Measurements from ENCODE around the gene FAM193A.
A peak's percentile ranks its signal among the peaks of the same experiment; 100 is the strongest.

FAM193A gene

DNA sequence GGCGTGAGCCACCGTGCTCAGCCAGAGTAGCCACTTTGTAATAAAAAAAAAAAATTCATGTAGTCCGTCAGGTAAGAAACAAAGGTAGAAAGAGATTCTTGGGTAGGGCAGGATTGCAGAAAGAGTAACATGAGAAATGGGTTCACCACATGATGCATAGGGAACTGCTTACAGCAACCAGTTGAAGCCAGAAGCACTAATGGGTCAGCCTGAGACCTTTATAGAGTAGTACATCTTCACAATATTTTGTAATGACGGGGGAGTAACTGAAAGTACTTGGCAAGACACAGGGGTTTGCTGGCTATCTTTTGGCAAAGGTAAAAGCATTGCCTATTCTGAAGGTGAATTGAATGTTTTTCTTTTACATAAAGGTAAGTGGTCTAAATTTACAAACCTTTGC is 29.1 kb downstream of the FAM193A start:
- DNase-seq (ENCODE audit: low spot score), result no peak
- in situ Hi-C loops (cut with MboI; ENCODE audit: low sequenced_read_pairs, unreplicated experiment), result no loop called here
- TF ChIP-seq, protein P1, sequence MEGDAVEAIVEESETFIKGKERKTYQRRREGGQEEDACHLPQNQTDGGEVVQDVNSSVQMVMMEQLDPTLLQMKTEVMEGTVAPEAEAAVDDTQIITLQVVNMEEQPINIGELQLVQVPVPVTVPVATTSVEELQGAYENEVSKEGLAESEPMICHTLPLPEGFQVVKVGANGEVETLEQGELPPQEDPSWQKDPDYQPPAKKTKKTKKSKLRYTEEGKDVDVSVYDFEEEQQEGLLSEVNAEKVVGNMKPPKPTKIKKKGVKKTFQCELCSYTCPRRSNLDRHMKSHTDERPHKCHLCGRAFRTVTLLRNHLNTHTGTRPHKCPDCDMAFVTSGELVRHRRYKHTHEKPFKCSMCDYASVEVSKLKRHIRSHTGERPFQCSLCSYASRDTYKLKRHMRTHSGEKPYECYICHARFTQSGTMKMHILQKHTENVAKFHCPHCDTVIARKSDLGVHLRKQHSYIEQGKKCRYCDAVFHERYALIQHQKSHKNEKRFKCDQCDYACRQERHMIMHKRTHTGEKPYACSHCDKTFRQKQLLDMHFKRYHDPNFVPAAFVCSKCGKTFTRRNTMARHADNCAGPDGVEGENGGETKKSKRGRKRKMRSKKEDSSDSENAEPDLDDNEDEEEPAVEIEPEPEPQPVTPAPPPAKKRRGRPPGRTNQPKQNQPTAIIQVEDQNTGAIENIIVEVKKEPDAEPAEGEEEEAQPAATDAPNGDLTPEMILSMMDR (IDR thresholded peaks at IDR 0.05; ENCODE audit: borderline replicate concordance, control extremely low read depth, extremely low read depth, insufficient read depth, missing control alignments), result no peak

DNA sequence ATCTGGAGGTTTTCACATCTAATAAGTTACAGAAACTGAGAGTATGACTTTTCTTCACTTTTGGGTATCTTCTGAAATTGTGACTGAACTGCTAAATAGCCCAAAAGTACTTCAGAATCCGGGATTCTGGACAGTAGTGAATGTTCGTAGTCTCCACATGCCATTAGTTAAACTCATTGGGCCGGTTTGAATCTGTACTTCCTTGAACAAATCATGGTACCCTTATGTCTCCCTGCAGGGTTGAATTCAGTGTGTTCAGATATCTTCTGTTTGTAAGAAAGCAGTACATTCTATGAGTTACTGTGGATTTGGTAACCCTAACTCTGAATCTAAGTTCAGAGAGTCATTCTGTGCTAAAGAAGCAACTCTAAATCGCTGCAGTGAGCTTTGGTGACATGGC is 33.6 kb downstream of the FAM193A start:
- TF ChIP-seq, protein P1 (IDR thresholded peaks at IDR 0.05; ENCODE audit: borderline replicate concordance, control extremely low read depth, extremely low read depth, insufficient read depth, missing control alignments), result no peak
- no peak for DNase-seq (ENCODE audit: low spot score)
- in situ Hi-C loops (cut with MboI; ENCODE audit: low sequenced_read_pairs, unreplicated experiment), result no loop called here

GRCh38 chr4:2570551-2571222 is 34.2 kb downstream of the FAM193A start:
- peak; percentile 81 for DNase-seq (ENCODE audit: low spot score)
- in situ Hi-C loops (cut with MboI; ENCODE audit: low sequenced_read_pairs, unreplicated experiment), result no loop called here
- TF ChIP-seq, protein P1 (IDR thresholded peaks at IDR 0.05; ENCODE audit: borderline replicate concordance, control extremely low read depth, extremely low read depth, insufficient read depth, missing control alignments), result no peak

- in situ Hi-C loops (cut with MboI; ENCODE audit: low sequenced_read_pairs, unreplicated experiment), result no loop called here
- TF ChIP-seq, protein P1 (IDR thresholded peaks at IDR 0.05; ENCODE audit: borderline replicate concordance, control extremely low read depth, extremely low read depth, insufficient read depth, missing control alignments), result no peak
- DNase-seq (ENCODE audit: low spot score), result no peak
Observed at GRCh38 chr4:2572076-2572475, 35.6 kb downstream of the FAM193A start.

GRCh38 chr4:2572866-2573265 is 36.4 kb downstream of the FAM193A start:
- in situ Hi-C loops (cut with MboI; ENCODE audit: low sequenced_read_pairs, unreplicated experiment), result no loop called here
- TF ChIP-seq, protein P1 (IDR thresholded peaks at IDR 0.05; ENCODE audit: borderline replicate concordance, control extremely low read depth, extremely low read depth, insufficient read depth, missing control alignments), result no peak
- DNase-seq (ENCODE audit: low spot score), result no peak

DNA sequence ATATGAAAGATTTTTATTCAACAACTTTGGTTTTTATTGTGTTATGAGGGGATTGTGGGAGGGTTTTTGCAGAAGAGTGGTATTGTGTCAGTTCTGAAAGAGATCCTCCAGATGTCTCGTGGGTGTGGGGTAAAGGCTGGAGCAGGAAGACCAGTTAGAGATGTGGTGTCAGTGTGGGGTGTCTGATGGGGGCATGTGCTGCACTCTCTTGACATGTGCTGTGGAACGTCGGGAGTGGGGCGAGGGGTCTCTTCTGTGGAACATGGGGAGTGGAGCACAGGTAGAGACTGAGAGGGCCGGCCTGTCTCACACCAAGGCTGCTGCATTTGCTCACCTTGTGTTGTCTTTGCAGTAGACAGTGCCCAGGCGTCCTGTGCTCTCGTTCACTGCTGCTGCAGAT is 37.6 kb downstream of the FAM193A start:
- DNase-seq (ENCODE audit: low spot score), result no peak
- in situ Hi-C loops (cut with MboI; ENCODE audit: low sequenced_read_pairs, unreplicated experiment), result no loop called here
- TF ChIP-seq, protein P1 (IDR thresholded peaks at IDR 0.05; ENCODE audit: borderline replicate concordance, control extremely low read depth, extremely low read depth, insufficient read depth, missing control alignments), result no peak

All from GM13976 (cell line).